ENCODE measurements around the gene ACSL1. TPM values are rescaled to one million over a fixed set of nuclear protein-coding genes. Genes with fewer than 3 reads are reported as not detected.

The ACSL1 gene
- polyA plus RNA-seq, 1 donor (not counting 4 experiments of a cell fraction or from before 2014, with no cell fraction given): 60.6 TPM

- H3K27me3 ChIP-seq (ENCODE audit: control insufficient read depth, extremely low read depth, insufficient read depth, low read length): no peaks in the 10 kb centered on the region
- TF ChIP-seq EZH2 (IDR thresholded peaks at IDR 0.05; ENCODE audit: low read length): no peak
- TF ChIP-seq, protein P1, sequence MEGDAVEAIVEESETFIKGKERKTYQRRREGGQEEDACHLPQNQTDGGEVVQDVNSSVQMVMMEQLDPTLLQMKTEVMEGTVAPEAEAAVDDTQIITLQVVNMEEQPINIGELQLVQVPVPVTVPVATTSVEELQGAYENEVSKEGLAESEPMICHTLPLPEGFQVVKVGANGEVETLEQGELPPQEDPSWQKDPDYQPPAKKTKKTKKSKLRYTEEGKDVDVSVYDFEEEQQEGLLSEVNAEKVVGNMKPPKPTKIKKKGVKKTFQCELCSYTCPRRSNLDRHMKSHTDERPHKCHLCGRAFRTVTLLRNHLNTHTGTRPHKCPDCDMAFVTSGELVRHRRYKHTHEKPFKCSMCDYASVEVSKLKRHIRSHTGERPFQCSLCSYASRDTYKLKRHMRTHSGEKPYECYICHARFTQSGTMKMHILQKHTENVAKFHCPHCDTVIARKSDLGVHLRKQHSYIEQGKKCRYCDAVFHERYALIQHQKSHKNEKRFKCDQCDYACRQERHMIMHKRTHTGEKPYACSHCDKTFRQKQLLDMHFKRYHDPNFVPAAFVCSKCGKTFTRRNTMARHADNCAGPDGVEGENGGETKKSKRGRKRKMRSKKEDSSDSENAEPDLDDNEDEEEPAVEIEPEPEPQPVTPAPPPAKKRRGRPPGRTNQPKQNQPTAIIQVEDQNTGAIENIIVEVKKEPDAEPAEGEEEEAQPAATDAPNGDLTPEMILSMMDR (optimal IDR thresholded peaks at IDR 0.05 in 1 of 3, IDR thresholded peaks at IDR 0.05 in 1 of 3, conservative IDR thresholded peaks at IDR 0.05 in 1 of 3; ENCODE audit: extremely low read depth in 1 of 3, insufficient read depth in 2 of 3, low read length in 3 of 3): no peak
- peaks cover under 1% of the 10 kb centered on the region for H3K9me1 ChIP-seq (ENCODE audit: control insufficient read depth, extremely low read depth, insufficient read depth, low read length)
- DNase-seq (ENCODE audit: low read depth, low spot score) (no peak), FAIRE-seq (no peak)
- peaks cover 14 to 21% of the 10 kb centered on the region in 2 experiments for H3K36me3 ChIP-seq (ENCODE audit: control insufficient read depth in 2 of 2, extremely low read depth in 1 of 2, insufficient read depth in 2 of 2, low read length in 2 of 2)
- H4K20me1 ChIP-seq (ENCODE audit: control insufficient read depth, extremely low read depth, insufficient read depth, low read length): peaks cover under 1% of the 10 kb centered on the region
- H3K9me3 ChIP-seq (ENCODE audit: control insufficient read depth, low read depth, low read length): no peaks in the 10 kb centered on the region
- no peak overlapping the region for H3K4me3 ChIP-seq (ENCODE audit: control insufficient read depth in 2 of 3, extremely low read depth in 1 of 3, insufficient read depth in 2 of 3, low read depth in 1 of 3, low read length in 3 of 3)
- dilution Hi-C loops (cut with MboI; ENCODE audit: extremely low pct_ligation_motif_present, low sequenced_read_pairs): no loop called here
- H2AFZ ChIP-seq (ENCODE audit: control insufficient read depth, low read length): no peak overlapping the region
- peaks cover 26% of the 10 kb centered on the region for H3K4me1 ChIP-seq (ENCODE audit: control insufficient read depth, extremely low read depth, insufficient read depth, low read length)
- no peak overlapping the region for H3K27ac ChIP-seq (ENCODE audit: control insufficient read depth, insufficient read depth, low read length)
- H3K9ac ChIP-seq (ENCODE audit: control insufficient read depth, extremely low read depth, insufficient read depth, low read length): no peak overlapping the region
- no peak overlapping the region for H3K4me2 ChIP-seq (ENCODE audit: control insufficient read depth, extremely low read depth, insufficient read depth, low read depth, low read length)
- H3K79me2 ChIP-seq (ENCODE audit: control insufficient read depth, insufficient read depth, low read length): peaks cover 8% of the 10 kb centered on the region
Measured at GRCh38 chr4:184798504-184798903, 27.3 kb downstream of the ACSL1 start.

GRCh38 chr4:184796906-184797305 lies 28.9 kb downstream of the ACSL1 start:
- DNase-seq (ENCODE audit: low read depth, low spot score): no peak
- FAIRE-seq: no peak
- dilution Hi-C loops (cut with MboI; ENCODE audit: extremely low pct_ligation_motif_present, low sequenced_read_pairs): no loop called here

More at GRCh38 chr4:184796906-184797305, 28.9 kb downstream of the ACSL1 start:
- Histone ChIP-seq H4K20me1 (ENCODE audit: control insufficient read depth, extremely low read depth, insufficient read depth, low read length) (peaks cover 5% of the 10 kb centered on the region), H3K4me2 (ENCODE audit: control insufficient read depth, extremely low read depth, insufficient read depth, low read depth, low read length) (no peak overlapping the region), H3K9me3 (ENCODE audit: control insufficient read depth, low read depth, low read length) (no peaks in the 10 kb centered on the region), H3K9ac (ENCODE audit: control insufficient read depth, extremely low read depth, insufficient read depth, low read length) (no peak overlapping the region), H3K4me1 (ENCODE audit: control insufficient read depth, extremely low read depth, insufficient read depth, low read length) (peaks cover 28% of the 10 kb centered on the region), H3K27me3 (ENCODE audit: control insufficient read depth, extremely low read depth, insufficient read depth, low read length) (no peaks in the 10 kb centered on the region), H3K79me2 (ENCODE audit: control insufficient read depth, insufficient read depth, low read length) (peaks cover 5% of the 10 kb centered on the region), H3K27ac (ENCODE audit: control insufficient read depth, insufficient read depth, low read length) (no peak overlapping the region), H3K4me3 (ENCODE audit: control insufficient read depth in 2 of 3, extremely low read depth in 1 of 3, insufficient read depth in 2 of 3, low read depth in 1 of 3, low read length in 3 of 3) (no peak overlapping the region), H3K36me3 (ENCODE audit: control insufficient read depth in 2 of 2, extremely low read depth in 1 of 2, insufficient read depth in 2 of 2, low read length in 2 of 2) (peaks cover 10 to 11% of the 10 kb centered on the region in 2 experiments), H2AFZ (ENCODE audit: control insufficient read depth, low read length) (no peak overlapping the region), H3K9me1 (ENCODE audit: control insufficient read depth, extremely low read depth, insufficient read depth, low read length) (peaks cover 4% of the 10 kb centered on the region)
- TF ChIP-seq, protein P1 (optimal IDR thresholded peaks at IDR 0.05 in 1 of 3, IDR thresholded peaks at IDR 0.05 in 1 of 3, conservative IDR thresholded peaks at IDR 0.05 in 1 of 3; ENCODE audit: extremely low read depth in 1 of 3, insufficient read depth in 2 of 3, low read length in 3 of 3): no peak
- no peak for TF ChIP-seq EZH2 (IDR thresholded peaks at IDR 0.05; ENCODE audit: low read length)

Measured in keratinocyte (primary cell).